Activated naive CD8-positive, alpha-beta T cell treated with anti-CD3 and anti-CD28 coated beads for 36 hours (primary cell): ENCODE measurements around the gene JAZF1. TPM values are rescaled to one million over a fixed set of nuclear protein-coding genes. Genes with fewer than 3 reads are reported as not detected.

ENCODE experiments used
- DNase-seq: peaks from one replicate; pipeline ENCODE4 v3.0.0; 2021
- H3K27ac Mint-ChIP-seq: one replicate; pipeline ENCODE4 v1.8.0; 2022; ENCODE audit warnings: mild to moderate bottlenecking, moderate library complexity, mixed read lengths
- H3K27me3 Mint-ChIP-seq: one replicate; pipeline ENCODE4 v1.8.0; 2022; ENCODE audit warnings: mild to moderate bottlenecking, mixed read lengths
- H3K36me3 Mint-ChIP-seq: one replicate; pipeline ENCODE4 v1.8.0; 2021; ENCODE audit warnings: mild to moderate bottlenecking, mixed read lengths
- H3K4me1 Mint-ChIP-seq: one replicate; pipeline ENCODE4 v1.8.0; 2021; ENCODE audit warnings: mixed read lengths
- H3K4me3 Mint-ChIP-seq: one replicate; pipeline ENCODE4 v1.8.0; 2022; ENCODE audit warnings: mild to moderate bottlenecking, moderate library complexity, mixed read lengths
- H3K9me3 Mint-ChIP-seq: one replicate; pipeline ENCODE4 v1.8.0; 2022; ENCODE audit warnings: mixed read lengths
- total RNA-seq, 2 experiments: library from RNA; stranded (reverse); gene quantifications; one replicate each; pipeline ENCODE4 v1.2.3, GENCODE V29; 2021

The JAZF1 gene
- total RNA-seq, 2 experiments from 2014 or later: 6.6 to 7.4 TPM

- H3K4me3 Mint-ChIP-seq: peak overlapping the region; percentile 67
- DNase-seq: peak; percentile 68
- H3K36me3 Mint-ChIP-seq: peaks cover 1% of the 10 kb centered on the region
- no peaks in the 10 kb centered on the region for H3K9me3 Mint-ChIP-seq
- H3K4me1 Mint-ChIP-seq: peaks cover 28% of the 10 kb centered on the region
- H3K27ac Mint-ChIP-seq: peak overlapping the region; percentile 70
- peaks cover 10% of the 10 kb centered on the region for H3K27me3 Mint-ChIP-seq
These were observed 1.2 kb downstream of the JAZF1 start for GRCh38 chr7:28179120-28180030.

GRCh38 chr7:28178599-28178998 lies 2.0 kb downstream of the JAZF1 start:
- peaks cover 8% of the 10 kb centered on the region for H3K27me3 Mint-ChIP-seq
- H3K4me3 Mint-ChIP-seq: peak overlapping the region; percentile 67
- no peak for DNase-seq
- peaks cover 28% of the 10 kb centered on the region for H3K4me1 Mint-ChIP-seq
- no peaks in the 10 kb centered on the region for H3K9me3 Mint-ChIP-seq
- peak overlapping the region; percentile 70 for H3K27ac Mint-ChIP-seq
- peaks cover 1% of the 10 kb centered on the region for H3K36me3 Mint-ChIP-seq

GRCh38 chr7:28177836-28178235 lies 2.8 kb downstream of the JAZF1 start:
- H3K4me3 Mint-ChIP-seq: no peak overlapping the region

GRCh38 chr7:28176645-28177044 lies 4.0 kb downstream of the JAZF1 start:
- H3K4me1 Mint-ChIP-seq: peaks cover 26% of the 10 kb centered on the region
- no peaks in the 10 kb centered on the region for H3K9me3 Mint-ChIP-seq
- no peak for DNase-seq
- peaks cover 1% of the 10 kb centered on the region for H3K36me3 Mint-ChIP-seq
- no peak overlapping the region for H3K4me3 Mint-ChIP-seq
- H3K27me3 Mint-ChIP-seq: no peaks in the 10 kb centered on the region
- H3K27ac Mint-ChIP-seq: no peak overlapping the region

More at GRCh38 chr7:28177836-28178235, 2.8 kb downstream of the JAZF1 start:
- Mint-ChIP-seq H3K27me3 (peaks cover under 1% of the 10 kb centered on the region), H3K9me3 (no peaks in the 10 kb centered on the region), H3K27ac (no peak overlapping the region), H3K36me3 (peaks cover 1% of the 10 kb centered on the region), H3K4me1 (peaks cover 28% of the 10 kb centered on the region)
- DNase-seq: no peak

GRCh38 chr7:28176174-28176573 lies 4.4 kb downstream of the JAZF1 start:
- H3K4me1 Mint-ChIP-seq: peaks cover 25% of the 10 kb centered on the region

GRCh38 chr7:28174901-28175661 lies 5.5 kb downstream of the JAZF1 start:
- no peaks in the 10 kb centered on the region for H3K9me3 Mint-ChIP-seq
- no peaks in the 10 kb centered on the region for H3K36me3 Mint-ChIP-seq
- H3K27me3 Mint-ChIP-seq: no peaks in the 10 kb centered on the region
- no peak for DNase-seq
- H3K4me3 Mint-ChIP-seq: no peak overlapping the region
- peaks cover 21% of the 10 kb centered on the region for H3K4me1 Mint-ChIP-seq
- no peak overlapping the region for H3K27ac Mint-ChIP-seq

More at GRCh38 chr7:28176174-28176573, 4.4 kb downstream of the JAZF1 start:
- no peak for DNase-seq
- no peaks in the 10 kb centered on the region for H3K9me3 Mint-ChIP-seq
- no peaks in the 10 kb centered on the region for H3K27me3 Mint-ChIP-seq
- H3K27ac Mint-ChIP-seq: no peak overlapping the region
- peaks cover 1% of the 10 kb centered on the region for H3K36me3 Mint-ChIP-seq
- H3K4me3 Mint-ChIP-seq: no peak overlapping the region

GRCh38 chr7:28174442-28174841 lies 6.2 kb downstream of the JAZF1 start:
- H3K27me3 Mint-ChIP-seq: no peaks in the 10 kb centered on the region
- H3K4me3 Mint-ChIP-seq: no peak overlapping the region
- DNase-seq: no peak
- H3K4me1 Mint-ChIP-seq: peaks cover 21% of the 10 kb centered on the region
- H3K36me3 Mint-ChIP-seq: no peaks in the 10 kb centered on the region
- no peaks in the 10 kb centered on the region for H3K9me3 Mint-ChIP-seq
- H3K27ac Mint-ChIP-seq: no peak overlapping the region

GRCh38 chr7:28173531-28173930 lies 7.1 kb downstream of the JAZF1 start:
- Mint-ChIP-seq H3K27me3 (no peaks in the 10 kb centered on the region), H3K36me3 (no peaks in the 10 kb centered on the region), H3K4me3 (no peak overlapping the region), H3K4me1 (peaks cover 24% of the 10 kb centered on the region), H3K9me3 (no peaks in the 10 kb centered on the region), H3K27ac (no peak overlapping the region)
- DNase-seq: no peak

GRCh38 chr7:28172958-28173357 lies 7.6 kb downstream of the JAZF1 start:
- no peak for DNase-seq

GRCh38 chr7:28170701-28171100 lies 9.9 kb downstream of the JAZF1 start:
- Mint-ChIP-seq H3K36me3 (peaks cover under 1% of the 10 kb centered on the region), H3K27ac (no peak overlapping the region), H3K9me3 (no peaks in the 10 kb centered on the region), H3K27me3 (no peaks in the 10 kb centered on the region), H3K4me3 (no peak overlapping the region), H3K4me1 (peaks cover 21% of the 10 kb centered on the region)
- no peak for DNase-seq

More at GRCh38 chr7:28172958-28173357, 7.6 kb downstream of the JAZF1 start:
- H3K9me3 Mint-ChIP-seq: no peaks in the 10 kb centered on the region
- H3K27ac Mint-ChIP-seq: no peak overlapping the region
- H3K27me3 Mint-ChIP-seq: no peaks in the 10 kb centered on the region
- no peaks in the 10 kb centered on the region for H3K36me3 Mint-ChIP-seq
- H3K4me1 Mint-ChIP-seq: peaks cover 26% of the 10 kb centered on the region
- H3K4me3 Mint-ChIP-seq: no peak overlapping the region

- no peaks in the 10 kb centered on the region for H3K9me3 Mint-ChIP-seq
- H3K27ac Mint-ChIP-seq: no peak overlapping the region
- no peak overlapping the region for H3K4me3 Mint-ChIP-seq
- DNase-seq: no peak
- H3K4me1 Mint-ChIP-seq: peaks cover 24% of the 10 kb centered on the region
- H3K36me3 Mint-ChIP-seq: peaks cover 5% of the 10 kb centered on the region
- H3K27me3 Mint-ChIP-seq: no peaks in the 10 kb centered on the region
These were observed 11.4 kb downstream of the JAZF1 start for GRCh38 chr7:28169230-28169629.

GRCh38 chr7:28168393-28169158 lies 12.0 kb downstream of the JAZF1 start:
- DNase-seq: no peak
- Mint-ChIP-seq H3K27me3 (no peaks in the 10 kb centered on the region), H3K4me3 (no peak overlapping the region), H3K9me3 (no peaks in the 10 kb centered on the region), H3K36me3 (peaks cover 5% of the 10 kb centered on the region), H3K27ac (no peak overlapping the region), H3K4me1 (peaks cover 24% of the 10 kb centered on the region)

- H3K27ac Mint-ChIP-seq: no peak overlapping the region
- H3K4me3 Mint-ChIP-seq: no peak overlapping the region
- H3K36me3 Mint-ChIP-seq: peaks cover 7% of the 10 kb centered on the region
- no peaks in the 10 kb centered on the region for H3K9me3 Mint-ChIP-seq
- DNase-seq: no peak
- H3K27me3 Mint-ChIP-seq: no peaks in the 10 kb centered on the region
- H3K4me1 Mint-ChIP-seq: peaks cover 24% of the 10 kb centered on the region
These were observed 13.4 kb downstream of the JAZF1 start for GRCh38 chr7:28166982-28167715.
